Measurements from ENCODE around the gene FARP1. TPM values are rescaled to one million over a fixed set of nuclear protein-coding genes. Genes with fewer than 3 reads are reported as not detected.

FARP1 gene
- total RNA-seq, 2 experiments from 2014 or later, result not detected

DNA sequence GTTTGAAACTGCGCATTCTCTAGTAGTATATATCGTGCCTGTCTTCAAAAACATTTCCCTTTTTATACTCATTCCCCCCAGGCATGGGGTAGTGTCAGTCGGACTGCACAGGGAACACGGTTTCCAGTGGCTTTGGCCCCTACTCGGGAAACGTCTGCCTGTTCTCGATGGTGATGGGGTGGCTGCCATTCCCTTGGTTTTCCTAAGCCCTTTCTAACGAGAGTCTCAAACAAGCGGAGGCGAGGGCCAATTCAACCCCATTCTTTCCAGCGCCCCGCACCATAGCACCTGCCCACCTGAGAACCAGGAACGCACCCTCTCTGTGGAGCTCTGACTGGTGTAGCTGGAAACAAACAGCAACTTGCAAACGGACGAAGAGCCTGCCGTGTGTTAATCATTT lies 306.4 kb downstream of the FARP1 start:
- no peaks in the 10 kb centered on the region for H3K9me3 ChIP-seq (ENCODE audit: low read length)
- no TSS peak for BruUV-seq (replicated peaks)
- TF ChIP-seq, protein P1, sequence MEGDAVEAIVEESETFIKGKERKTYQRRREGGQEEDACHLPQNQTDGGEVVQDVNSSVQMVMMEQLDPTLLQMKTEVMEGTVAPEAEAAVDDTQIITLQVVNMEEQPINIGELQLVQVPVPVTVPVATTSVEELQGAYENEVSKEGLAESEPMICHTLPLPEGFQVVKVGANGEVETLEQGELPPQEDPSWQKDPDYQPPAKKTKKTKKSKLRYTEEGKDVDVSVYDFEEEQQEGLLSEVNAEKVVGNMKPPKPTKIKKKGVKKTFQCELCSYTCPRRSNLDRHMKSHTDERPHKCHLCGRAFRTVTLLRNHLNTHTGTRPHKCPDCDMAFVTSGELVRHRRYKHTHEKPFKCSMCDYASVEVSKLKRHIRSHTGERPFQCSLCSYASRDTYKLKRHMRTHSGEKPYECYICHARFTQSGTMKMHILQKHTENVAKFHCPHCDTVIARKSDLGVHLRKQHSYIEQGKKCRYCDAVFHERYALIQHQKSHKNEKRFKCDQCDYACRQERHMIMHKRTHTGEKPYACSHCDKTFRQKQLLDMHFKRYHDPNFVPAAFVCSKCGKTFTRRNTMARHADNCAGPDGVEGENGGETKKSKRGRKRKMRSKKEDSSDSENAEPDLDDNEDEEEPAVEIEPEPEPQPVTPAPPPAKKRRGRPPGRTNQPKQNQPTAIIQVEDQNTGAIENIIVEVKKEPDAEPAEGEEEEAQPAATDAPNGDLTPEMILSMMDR (conservative IDR thresholded peaks at IDR 0.05; ENCODE audit: low read length), result no peak
- no peak for TF ChIP-seq EZH2phosphoT487 (IDR thresholded peaks at IDR 0.05; ENCODE audit: borderline replicate concordance, low read depth, low read length)
- no peak overlapping the region for H3K27ac ChIP-seq (ENCODE audit: low read depth, low read length, poor library complexity, severe bottlenecking)
- intact Hi-C loops (cut with micrococcal nuclease; ENCODE audit: unreplicated experiment), result loop anchor here (5.0 kb wide), 3 partner anchors 38 to 393 kb away; no protein-coding TSS in a partner anchor
- peaks cover 14% of the 10 kb centered on the region; the same call in 1 of the 2 replicates for H3K36me3 ChIP-seq (ENCODE audit: insufficient read depth, low read length)
- no peak overlapping the region for H3K4me3 ChIP-seq (ENCODE audit: low read depth, low read length, poor library complexity, severe bottlenecking)
- no peak for DNase-seq (ENCODE audit: low spot score)
- H3K4me2 ChIP-seq (ENCODE audit: low read length), result no peak overlapping the region
- H3K4me1 ChIP-seq (ENCODE audit: insufficient read depth, low read length, poor library complexity, severe bottlenecking), result peaks cover 28% of the 10 kb centered on the region
- ChIA-PET POLR2A (no interaction called here), CTCF (ENCODE audit: unreplicated experiment) (no interaction called here)
- H2AFZ ChIP-seq (ENCODE audit: low read length), result no peak overlapping the region
- no peaks in the 10 kb centered on the region for H3K9me2 ChIP-seq (ENCODE audit: insufficient read depth, low read length)
- no peaks in the 10 kb centered on the region for H3K79me2 ChIP-seq (ENCODE audit: insufficient read depth, low read depth, low read length)
- H4K20me1 ChIP-seq (ENCODE audit: insufficient read depth, low read length), result no peaks in the 10 kb centered on the region

DNA sequence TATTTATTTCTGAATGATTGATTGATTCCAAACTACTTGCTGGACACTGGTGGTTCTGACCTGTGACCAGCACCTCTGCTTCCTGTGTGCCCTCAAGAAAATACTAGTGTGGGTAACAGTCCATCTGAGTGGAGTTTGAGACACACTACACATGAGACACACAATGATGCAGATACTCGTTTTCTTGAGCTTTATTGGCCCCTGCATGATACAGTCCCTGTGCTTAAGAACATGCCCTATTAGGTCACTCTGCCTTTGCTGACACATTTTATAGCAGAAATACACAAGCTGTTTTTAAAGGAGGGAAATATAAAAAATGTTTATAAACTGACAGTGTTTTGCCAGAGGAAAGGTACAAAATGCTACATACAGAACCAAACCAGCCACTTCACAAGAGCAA lies 307.1 kb downstream of the FARP1 start:
- Histone ChIP-seq H3K4me3 (ENCODE audit: low read depth, low read length, poor library complexity, severe bottlenecking) (no peak overlapping the region), H2AFZ (ENCODE audit: low read length) (no peak overlapping the region), H3K9me3 (ENCODE audit: low read length) (no peaks in the 10 kb centered on the region), H4K20me1 (ENCODE audit: insufficient read depth, low read length) (no peaks in the 10 kb centered on the region), H3K4me1 (ENCODE audit: insufficient read depth, low read length, poor library complexity, severe bottlenecking) (peaks cover 28% of the 10 kb centered on the region), H3K27ac (ENCODE audit: low read depth, low read length, poor library complexity, severe bottlenecking) (no peak overlapping the region), H3K9me2 (ENCODE audit: insufficient read depth, low read length) (no peaks in the 10 kb centered on the region), H3K36me3 (ENCODE audit: insufficient read depth, low read length) (peaks cover 14% of the 10 kb centered on the region; the same call in 1 of the 2 replicates), H3K79me2 (ENCODE audit: insufficient read depth, low read depth, low read length) (no peaks in the 10 kb centered on the region), H3K4me2 (ENCODE audit: low read length) (no peak overlapping the region)
- intact Hi-C loops (cut with micrococcal nuclease; ENCODE audit: unreplicated experiment), result no loop called here
- TF ChIP-seq, protein P1 (conservative IDR thresholded peaks at IDR 0.05; ENCODE audit: low read length), result no peak
- no peak for TF ChIP-seq EZH2phosphoT487 (IDR thresholded peaks at IDR 0.05; ENCODE audit: borderline replicate concordance, low read depth, low read length)
- no TSS peak for BruUV-seq (replicated peaks)
- ChIA-PET CTCF (ENCODE audit: unreplicated experiment) (no interaction called here), POLR2A (interaction anchor here (0.8 kb wide), 1 partner anchor 91 kb away, joined by 3 read pairs; no protein-coding TSS in a partner anchor)
- DNase-seq (ENCODE audit: low spot score), result no peak

DNA sequence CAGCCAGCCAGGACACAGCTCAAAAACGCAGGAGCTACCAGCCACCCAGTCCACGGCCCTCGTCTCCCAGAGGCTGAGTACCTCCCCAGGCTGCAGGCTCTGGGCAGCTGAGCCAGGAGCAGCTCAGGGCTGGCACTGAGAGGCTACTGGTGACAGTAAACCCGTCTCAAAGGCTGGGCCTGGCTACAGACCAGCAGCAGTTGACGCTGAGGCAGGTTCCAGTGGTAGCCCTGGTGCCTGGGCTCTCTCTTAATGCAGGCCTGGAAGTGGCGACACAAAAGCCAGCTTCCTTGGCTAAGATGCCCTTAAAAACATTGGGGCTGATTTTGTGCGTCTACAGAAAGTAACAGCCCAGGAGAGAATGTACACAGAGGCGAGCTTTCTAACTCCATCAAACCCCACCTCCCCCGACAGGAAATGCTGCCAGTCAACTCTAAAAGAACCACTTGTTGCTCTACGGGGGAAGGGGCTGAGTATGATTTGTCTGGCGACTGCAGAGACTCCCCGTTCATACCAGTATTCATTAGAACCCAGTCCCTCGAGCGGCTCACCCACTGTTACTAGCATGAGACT lies 307.7 kb downstream of the FARP1 start:
- Histone ChIP-seq H3K27ac (ENCODE audit: low read depth, low read length, poor library complexity, severe bottlenecking) (no peak overlapping the region), H4K20me1 (ENCODE audit: insufficient read depth, low read length) (no peaks in the 10 kb centered on the region), H3K4me2 (ENCODE audit: low read length) (no peak overlapping the region), H3K9me2 (ENCODE audit: insufficient read depth, low read length) (no peaks in the 10 kb centered on the region), H3K36me3 (ENCODE audit: insufficient read depth, low read length) (peaks cover 16% of the 10 kb centered on the region; the same call in 1 of the 2 replicates), H3K4me1 (ENCODE audit: insufficient read depth, low read length, poor library complexity, severe bottlenecking) (peaks cover 22% of the 10 kb centered on the region), H3K9me3 (ENCODE audit: low read length) (no peaks in the 10 kb centered on the region), H2AFZ (ENCODE audit: low read length) (no peak overlapping the region), H3K79me2 (ENCODE audit: insufficient read depth, low read depth, low read length) (no peaks in the 10 kb centered on the region), H3K4me3 (ENCODE audit: low read depth, low read length, poor library complexity, severe bottlenecking) (no peak overlapping the region)
- no TSS peak for BruUV-seq (replicated peaks)
- peak; percentile 19 for DNase-seq (ENCODE audit: low spot score)
- POLR2A ChIA-PET, result interaction anchor here (0.8 kb wide), 1 partner anchor 90 kb away, joined by 3 read pairs; no protein-coding TSS in a partner anchor
- CTCF ChIA-PET (ENCODE audit: unreplicated experiment), result no interaction called here
- intact Hi-C loops (cut with micrococcal nuclease; ENCODE audit: unreplicated experiment), result no loop called here
- TF ChIP-seq EZH2phosphoT487 (IDR thresholded peaks at IDR 0.05; ENCODE audit: borderline replicate concordance, low read depth, low read length), result no peak
- TF ChIP-seq, protein P1 (conservative IDR thresholded peaks at IDR 0.05; ENCODE audit: low read length), result no peak
